ENCODE measurements around the gene DOCK2.
A peak's percentile ranks its signal among the peaks of the same experiment; 100 is the strongest.

The DOCK2 gene

DNA sequence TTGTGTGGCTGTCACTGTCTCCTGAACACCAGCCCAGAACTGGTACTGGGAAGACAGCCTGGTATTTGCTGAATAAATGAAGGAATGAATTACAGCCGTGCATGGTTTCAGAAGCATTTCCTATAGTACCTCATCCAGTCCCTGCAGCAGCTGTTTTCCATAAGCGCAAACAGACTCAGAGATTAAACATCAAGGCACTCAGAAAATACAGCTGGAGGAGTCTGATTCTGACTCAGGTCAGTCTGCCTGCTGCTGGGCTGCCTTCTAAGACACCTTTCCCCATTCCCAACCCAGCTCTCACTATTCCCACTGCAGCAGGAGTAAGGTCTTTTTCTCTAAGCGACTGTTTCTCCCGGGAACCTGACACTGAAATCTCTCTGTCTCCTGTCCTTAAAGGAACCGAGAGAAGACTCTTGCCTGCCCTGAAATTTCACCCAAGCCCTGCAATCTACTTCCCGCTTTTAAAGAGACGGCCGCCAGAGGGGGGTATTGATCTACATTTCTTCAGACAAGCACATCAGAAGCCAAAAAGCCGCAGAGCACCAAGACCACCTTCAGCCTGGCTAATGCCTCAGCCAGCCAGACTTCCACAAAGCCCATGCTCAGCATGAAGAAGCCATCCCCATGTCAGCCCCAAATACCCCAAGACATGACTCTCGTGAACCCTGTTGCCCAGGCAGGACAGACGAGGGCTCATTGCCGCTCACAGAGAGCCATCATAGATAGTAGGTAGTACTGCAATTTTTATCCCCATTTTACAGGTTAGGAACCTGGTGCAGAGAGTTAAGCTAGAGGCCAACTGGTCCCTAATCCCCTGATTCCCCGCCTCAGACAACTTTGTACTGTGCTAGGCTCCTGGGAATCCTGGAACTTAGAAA lies 463.2 kb downstream of the DOCK2 start:
- TF ChIP-seq, protein P1, sequence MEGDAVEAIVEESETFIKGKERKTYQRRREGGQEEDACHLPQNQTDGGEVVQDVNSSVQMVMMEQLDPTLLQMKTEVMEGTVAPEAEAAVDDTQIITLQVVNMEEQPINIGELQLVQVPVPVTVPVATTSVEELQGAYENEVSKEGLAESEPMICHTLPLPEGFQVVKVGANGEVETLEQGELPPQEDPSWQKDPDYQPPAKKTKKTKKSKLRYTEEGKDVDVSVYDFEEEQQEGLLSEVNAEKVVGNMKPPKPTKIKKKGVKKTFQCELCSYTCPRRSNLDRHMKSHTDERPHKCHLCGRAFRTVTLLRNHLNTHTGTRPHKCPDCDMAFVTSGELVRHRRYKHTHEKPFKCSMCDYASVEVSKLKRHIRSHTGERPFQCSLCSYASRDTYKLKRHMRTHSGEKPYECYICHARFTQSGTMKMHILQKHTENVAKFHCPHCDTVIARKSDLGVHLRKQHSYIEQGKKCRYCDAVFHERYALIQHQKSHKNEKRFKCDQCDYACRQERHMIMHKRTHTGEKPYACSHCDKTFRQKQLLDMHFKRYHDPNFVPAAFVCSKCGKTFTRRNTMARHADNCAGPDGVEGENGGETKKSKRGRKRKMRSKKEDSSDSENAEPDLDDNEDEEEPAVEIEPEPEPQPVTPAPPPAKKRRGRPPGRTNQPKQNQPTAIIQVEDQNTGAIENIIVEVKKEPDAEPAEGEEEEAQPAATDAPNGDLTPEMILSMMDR (conservative IDR thresholded peaks at IDR 0.05) = peak; percentile 77
- no peak for TF ChIP-seq ZFX (IDR thresholded peaks at IDR 0.05)
- no peak overlapping the region for H3K27ac ChIP-seq

DNA sequence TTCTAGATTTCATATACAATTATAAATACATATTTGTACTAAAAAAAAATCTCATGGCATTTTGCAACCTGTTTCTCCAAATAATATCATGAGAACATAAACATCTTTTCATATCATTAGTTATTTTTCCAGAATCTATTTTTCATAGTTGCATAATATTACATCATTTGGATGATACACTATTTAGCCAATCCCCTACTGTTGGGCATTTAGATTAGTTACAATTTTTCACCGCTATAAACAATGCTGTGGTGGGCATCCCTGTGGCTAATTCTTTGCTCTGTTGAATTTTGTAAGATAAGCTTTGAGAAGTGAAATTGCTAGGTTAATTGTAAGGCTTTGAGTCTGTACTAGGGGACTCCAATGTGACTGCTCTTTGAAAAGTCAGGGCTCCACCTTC lies 466.4 kb downstream of the DOCK2 start:
- H3K27ac ChIP-seq = no peak overlapping the region

DNA sequence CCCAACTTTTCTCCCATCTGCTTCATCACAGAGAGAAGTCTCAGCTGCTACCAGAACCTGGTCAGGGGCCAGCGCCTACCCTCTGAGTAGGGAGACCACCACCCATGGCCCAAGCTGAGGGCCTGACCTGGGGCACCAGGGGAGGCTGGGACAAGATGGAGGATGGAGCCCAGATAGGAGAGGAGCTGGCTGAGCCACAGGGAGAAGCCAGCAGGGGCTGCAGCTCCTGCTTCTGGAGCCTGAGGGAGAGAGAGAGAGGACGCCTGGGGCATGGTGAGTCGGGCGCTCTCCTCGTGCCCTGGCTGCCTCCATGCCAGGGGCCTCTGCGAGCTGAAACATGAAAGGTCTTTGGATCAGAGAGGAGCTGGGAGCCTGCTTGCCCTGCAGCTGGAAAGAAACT lies 467.2 kb downstream of the DOCK2 start:
- no peak overlapping the region for H3K27ac ChIP-seq
- TF ChIP-seq, protein P1 (conservative IDR thresholded peaks at IDR 0.05) = no peak
- TF ChIP-seq ZFX (IDR thresholded peaks at IDR 0.05) = no peak

More for the DNA sequence above, 466.4 kb downstream of the DOCK2 start:
- TF ChIP-seq, protein P1 (conservative IDR thresholded peaks at IDR 0.05) = no peak
- no peak for TF ChIP-seq ZFX (IDR thresholded peaks at IDR 0.05)

DNA sequence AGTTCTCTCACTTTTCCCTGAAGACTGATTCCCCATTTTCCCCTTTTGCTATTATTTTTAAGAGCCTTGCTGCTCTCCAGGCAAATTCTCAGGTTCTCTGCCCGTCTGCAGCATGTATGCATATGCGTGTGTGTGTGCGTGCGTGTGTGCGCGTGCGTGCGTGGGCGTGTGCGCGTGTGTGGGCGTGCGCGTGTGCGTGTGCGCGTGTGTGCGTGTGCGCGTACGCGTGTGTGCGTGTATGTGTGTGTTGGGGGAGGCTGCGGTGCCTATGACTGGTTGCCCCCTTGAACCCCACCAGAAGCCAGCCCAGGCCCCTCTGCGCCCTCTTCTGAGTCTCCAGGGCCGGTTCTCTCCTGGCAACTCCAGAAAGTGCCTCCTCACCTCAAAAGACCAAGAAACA lies 467.6 kb downstream of the DOCK2 start:
- H3K27ac ChIP-seq = no peak overlapping the region
- no peak for TF ChIP-seq ZFX (IDR thresholded peaks at IDR 0.05)
- TF ChIP-seq, protein P1 (conservative IDR thresholded peaks at IDR 0.05) = no peak

DNA sequence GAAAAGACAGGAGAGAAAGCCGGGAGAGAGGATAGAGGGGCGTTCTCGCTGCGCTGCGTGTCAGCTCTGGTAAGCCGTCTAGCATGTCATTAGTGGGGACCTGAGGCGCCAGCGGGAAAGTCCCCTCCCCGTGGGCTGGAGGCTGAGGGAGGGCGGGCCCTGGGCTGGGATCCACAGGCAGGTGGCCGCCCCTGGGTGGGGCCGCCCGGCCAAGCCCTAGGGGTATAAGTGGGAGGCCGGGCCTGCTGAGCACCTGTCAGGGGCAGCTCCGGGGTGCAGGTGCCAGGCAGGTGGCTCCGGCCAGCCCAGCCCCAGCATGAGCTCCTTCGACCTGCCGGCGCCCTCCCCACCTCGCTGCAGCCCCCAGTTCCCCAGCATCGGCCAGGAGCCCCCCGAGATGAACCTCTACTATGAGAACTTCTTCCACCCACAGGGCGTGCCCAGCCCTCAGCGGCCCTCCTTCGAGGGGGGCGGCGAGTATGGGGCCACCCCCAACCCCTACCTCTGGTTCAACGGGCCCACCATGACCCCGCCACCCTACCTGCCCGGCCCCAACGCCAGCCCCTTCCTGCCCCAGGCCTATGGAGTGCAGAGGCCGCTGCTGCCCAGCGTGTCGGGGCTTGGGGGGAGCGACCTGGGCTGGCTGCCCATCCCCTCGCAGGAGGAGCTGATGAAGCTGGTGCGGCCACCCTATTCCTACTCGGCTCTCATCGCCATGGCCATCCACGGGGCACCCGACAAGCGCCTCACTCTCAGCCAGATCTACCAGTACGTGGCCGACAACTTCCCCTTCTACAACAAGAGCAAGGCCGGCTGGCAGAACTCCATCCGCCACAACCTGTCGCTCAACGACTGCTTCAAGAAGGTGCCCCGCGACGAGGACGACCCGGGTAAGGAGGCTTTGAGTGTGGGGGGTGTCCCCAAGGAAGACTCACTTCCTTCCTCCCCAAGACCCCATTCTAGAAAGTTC lies 468.9 kb downstream of the DOCK2 start, which contains the start of gene FOXI1:
Gene FOXI1 (plus strand): TSS at position 256 of the 970 bp plus-strand sequence. CDS start 61 bp downstream, at position 317.
- TF ChIP-seq, protein P1 (conservative IDR thresholded peaks at IDR 0.05) = no peak
- no peak for TF ChIP-seq ZFX (IDR thresholded peaks at IDR 0.05)
- H3K27ac ChIP-seq = no peak within 1 kb of the TSS

DNA sequence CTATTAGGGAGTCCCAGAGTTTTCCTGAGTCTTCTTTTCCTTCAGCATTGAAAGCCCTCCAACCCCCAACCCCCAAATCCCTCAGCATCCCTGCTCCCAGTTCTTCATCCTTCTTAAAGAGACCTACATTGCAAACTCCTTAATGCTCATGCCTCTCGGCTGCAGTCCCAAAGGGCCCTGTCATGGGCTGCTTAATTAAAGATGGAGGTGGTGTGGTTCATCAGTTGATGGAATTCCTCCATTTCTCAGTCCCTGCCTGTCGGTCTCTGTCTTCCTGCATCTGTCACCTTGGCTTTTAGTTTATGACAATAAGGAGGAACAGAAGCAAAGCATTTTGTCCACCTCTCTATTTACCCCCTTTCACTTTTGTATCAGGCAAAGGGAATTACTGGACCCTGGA lies 470.6 kb downstream of the DOCK2 start:
- no peak overlapping the region for H3K27ac ChIP-seq
- TF ChIP-seq ZFX (IDR thresholded peaks at IDR 0.05) = no peak
- TF ChIP-seq, protein P1 (conservative IDR thresholded peaks at IDR 0.05) = no peak
